K562 (cell line): ENCODE results near the gene NUP188. TPM values are rescaled to one million over a fixed set of nuclear protein-coding genes. Genes with fewer than 3 reads are reported as not detected.

Experiments
- ATAC-seq: fragments of 200-7000 bp; cut with Tn5 transposase; 3 replicates; pipeline ENCODE4 v1.9.1; 2020; ENCODE audit warnings: moderate library complexity
- BruUV-seq: library from RNA; stranded (reverse); fragments of 400-500 nt; replicated peaks from 2 replicates; lab custom pipeline; 2021; lab: Mats Ljungman, UMichigan
- CTCF ChIA-PET: fragments of 300-600 bp; formaldehyde crosslinking; extraction: SDS; loops from one replicate; lab custom pipeline; 2021; ENCODE audit warnings: low intra/inter-chr PET ratio; lab: Yijun Ruan, JAX
- POLR2A ChIA-PET: fragments of 300-600, 350-650 bp; sonication (Branson Sonifier 250); formaldehyde crosslinking; extraction: SDS; loops from one replicate; lab custom pipeline; 2021; ENCODE audit warnings: antibody characterized with exemption, inconsistent platforms; lab: Yijun Ruan, JAX
- DNase-seq, 4 experiments: peaks; one replicate each; pipeline versions ENCODE4 v3.0.0 to v3.0.0-alpha.2; 2011 to 2018; ENCODE audit warnings: low spot score in 3 of 4, mixed read lengths in 3 of 4; ENCODE audit errors: extremely low read depth in 1 of 4
- FAIRE-seq: peaks from 2 replicates; lab custom pipeline; 2011; peaks lifted over from hg19 to GRCh38; lab: Jason Lieb, UNC
- H2AFZ ChIP-seq: 2 replicates; pipeline ENCODE4 v1.6.0; 2011; ENCODE audit warnings: low read depth, low read length, control low read depth, inconsistent platforms
- H3K27ac ChIP-seq: fragments of 200-600 bp; 3 replicates; pipeline ENCODE4 v1.8.0; 2011; ENCODE audit warnings: low read depth, mild to moderate bottlenecking, control low read depth, inconsistent platforms, low read length, moderate library complexity, mixed read lengths; ENCODE audit errors: extremely low read depth
- H3K27me3 ChIP-seq, 2 experiments: fragments of 300-600 bp in 1 of 2; 2 replicates in 1 of 2; 3 replicates in 1 of 2; pipeline versions ENCODE4 v1.6.0 to v1.8.0; 2011; ENCODE audit warnings: inconsistent platforms in 2 of 2, low read length in 2 of 2, mild to moderate bottlenecking in 1 of 2, mixed read lengths in 1 of 2, moderate library complexity in 1 of 2; ENCODE audit not compliant: control insufficient read depth in 2 of 2, insufficient read depth in 2 of 2
- H3K36me3 ChIP-seq: fragments of 300-600 bp; 3 replicates; pipeline ENCODE4 v1.8.0; 2011; ENCODE audit warnings: mild to moderate bottlenecking, low read length, inconsistent platforms; ENCODE audit not compliant: control insufficient read depth, insufficient read depth
- H3K4me1 ChIP-seq, 2 experiments: fragments of 200-600 bp in 1 of 2; replicated peaks in 1 of 2; 2 replicates in 1 of 2; 3 replicates in 1 of 2; pipeline versions ENCODE4 v1.5.1 to v1.8.0; 2011; ENCODE audit warnings: inconsistent platforms in 2 of 2, low read length in 2 of 2, mild to moderate bottlenecking in 1 of 2, mixed read lengths in 1 of 2, moderate library complexity in 1 of 2; ENCODE audit not compliant: control insufficient read depth in 2 of 2, insufficient read depth in 2 of 2
- H3K4me2 ChIP-seq: 2 replicates; pipeline ENCODE4 v1.6.1; 2011; ENCODE audit warnings: low read length, control low read depth, inconsistent platforms, mixed read lengths; ENCODE audit not compliant: insufficient read depth
- H3K4me3 ChIP-seq: fragments of 200-600 bp; sonication (generic), shearing (Covaris generic); 2 replicates; pipeline ENCODE4 v1.5.1; 2016; ENCODE audit warnings: control low read depth, inconsistent platforms
- H3K79me2 ChIP-seq: fragments of 200-600 bp; 3 replicates; pipeline ENCODE4 v1.8.0; 2011; ENCODE audit warnings: low read length, inconsistent platforms; ENCODE audit not compliant: control insufficient read depth, insufficient read depth
- H3K9ac ChIP-seq, 2 experiments: 2 replicates each; pipeline versions ENCODE4 v1.6.0 to v1.6.1; 2011; ENCODE audit warnings: low read depth in 2 of 2, low read length in 2 of 2, control low read depth in 1 of 2, inconsistent platforms in 1 of 2, mild to moderate bottlenecking in 1 of 2, mixed read lengths in 1 of 2; ENCODE audit not compliant: insufficient read depth in 1 of 2
- H3K9me1 ChIP-seq: one replicate; pipeline ENCODE4 v1.6.0; 2011; ENCODE audit warnings: inconsistent platforms, mild to moderate bottlenecking, low read length, moderate library complexity; ENCODE audit not compliant: control insufficient read depth, insufficient read depth
- H3K9me3 ChIP-seq: replicated peaks from 2 replicates; pipeline ENCODE4 v1.5.1; 2011; ENCODE audit warnings: low read depth, low read length, inconsistent platforms; ENCODE audit not compliant: control insufficient read depth, insufficient read depth
- H4K20me1 ChIP-seq: replicated peaks from 2 replicates; pipeline ENCODE4 v1.6.1; 2011; ENCODE audit warnings: low read length, inconsistent platforms, mixed read lengths; ENCODE audit not compliant: control insufficient read depth, insufficient read depth
- CHD1 ChIP-seq: fragments of 200-600 bp; sonication (generic); IDR thresholded peaks from one replicate; pipeline ENCODE4 v1.6.1; 2012; ENCODE audit warnings: mild to moderate bottlenecking, moderate library complexity, low read length, inconsistent platforms
- CXXC5 ChIP-seq: fragments of 250-450 bp; sonication (Bioruptor Pico); IDR thresholded peaks from 2 replicates; pipeline ENCODE4 v1.8.0; 2022; ENCODE audit warnings: inconsistent platforms, mild to moderate bottlenecking, moderate library complexity
- DACH1 ChIP-seq: fragments of 450-650 bp; IDR thresholded peaks from 2 replicates; pipeline ENCODE4 v1.6.1; 2018; ENCODE audit not compliant: partially characterized antibody
- HINFP ChIP-seq: fragments of 450-650 bp; conservative IDR thresholded peaks from 2 replicates; pipeline ENCODE4 v1.6.1; 2016; ENCODE audit warnings: missing genetic modification characterization, low read depth, mild to moderate bottlenecking, control low read depth, missing compliant biosample characterization
- KAT2B ChIP-seq: IDR thresholded peaks from one replicate; pipeline ENCODE4 v1.6.1; 2012; ENCODE audit warnings: low read depth, mild to moderate bottlenecking, control low read depth, inconsistent platforms, low read length, moderate library complexity
- POLR2AphosphoS5 ChIP-seq: IDR thresholded peaks from 2 replicates; pipeline ENCODE4 v1.6.1; 2011; ENCODE audit warnings: mild to moderate bottlenecking, low read depth, low read length, moderate library complexity; ENCODE audit not compliant: control insufficient read depth, insufficient read depth
- PRDM10 ChIP-seq: fragments of 450-650 bp; IDR thresholded peaks from 2 replicates; pipeline ENCODE4 v1.6.1; 2018; ENCODE audit not compliant: partially characterized antibody
- RBFOX2 ChIP-seq: fragments of 200-400 bp; formaldehyde crosslinking; IDR thresholded peaks from 2 replicates; pipeline ENCODE4 v1.6.1; 2017; ENCODE audit warnings: low read depth, mild to moderate bottlenecking, low read length, moderate library complexity
- RCOR1 ChIP-seq, 2 experiments: IDR thresholded peaks; 2 replicates each; pipeline ENCODE4 v1.6.1; 2012; ENCODE audit warnings: low read depth in 2 of 2, low read length in 2 of 2, borderline replicate concordance in 1 of 2, improper control_type of control experiment in 1 of 2
- TCF3 ChIP-seq: sonication (generic); formaldehyde crosslinking; IDR thresholded peaks from 2 replicates; pipeline ENCODE4 v1.4.0; 2020; ENCODE audit warnings: mild to moderate bottlenecking, missing genetic modification reagents
- TOE1 ChIP-seq, 2 experiments: fragments of 450-650 bp in 1 of 2; sonication (generic) in 1 of 2; formaldehyde crosslinking in 1 of 2; IDR thresholded peaks; 2 replicates each; pipeline versions ENCODE4 v1.7.1 to v1.8.0; 2016 to 2022; ENCODE audit warnings: borderline replicate concordance in 2 of 2, mild to moderate bottlenecking in 2 of 2, antibody characterized with exemption in 1 of 2, inconsistent platforms in 1 of 2, low read depth in 1 of 2, missing genetic modification reagents in 1 of 2, moderate library complexity in 1 of 2
- TSHZ1 ChIP-seq: fragments of 250-450 bp; sonication (Bioruptor Pico); IDR thresholded peaks from 2 replicates; pipeline ENCODE4 v1.4.0; 2020; ENCODE audit warnings: mild to moderate bottlenecking, moderate library complexity
- WGBS: fragments of 100-300 bp; shearing (Covaris generic); methylation state at CpG from one replicate; pipeline ENCODE4 v1.1.6; 2016; ENCODE audit warnings: low coverage, mixed read lengths; ENCODE audit not compliant: insufficient coverage; ENCODE audit errors: missing lambda C conversion rate; 5-methylcytosine and 5-hydroxymethylcytosine counted together
- in situ Hi-C: fragments of 300-500 bp; cut with MboI; formaldehyde crosslinking; loops from 4 replicates; pipeline ENCODE4 v1.15.0; 2018; ENCODE audit warnings: inconsistent platforms, mixed read lengths
- intact Hi-C: fragments of 100-400 bp; cut with micrococcal nuclease; formaldehyde crosslinking; loops from 2 replicates; pipeline ENCODE4 v1.14.2; 2022
- polyA plus RNA-seq, 8 experiments: library from polyadenylated mRNA; depleted of rRNA in 4 of 8; stranded (reverse) in 5 of 8; unstranded in 3 of 8; fragments of >200 nt; fragmentation: Nextera tagmentation in 2 of 8; fragmentation: Illumina TruSeq in 1 of 8; extraction: Ambion mirVana in 2 of 8; extraction: Trizol in 1 of 8; gene quantifications; 2 replicates each; pipeline versions ENCODE4 v1.2.1 to v1.2.3, GENCODE V29; 2011 to 2014; ENCODE audit warnings: inconsistent platforms in 1 of 8, missing spikeins in 1 of 8
- total RNA-seq, 7 experiments: library from RNA; depleted of rRNA in 6 of 7; stranded (reverse); fragments of >200 nt in 6 of 7; fragmentation: Illumina TruSeq in 2 of 7; extraction: Trizol in 2 of 7; gene quantifications; 2 replicates each; pipeline versions ENCODE4 v1.2.1 to v1.2.3, GENCODE V29; 2011 to 2021; ENCODE audit warnings: low replicate concordance in 1 of 7

NUP188 gene
- total and polyA plus RNA-seq, 9 of the 15 experiments (the other 6 are each of a cell fraction or from before 2014, with no cell fraction given): 11.7 to 135 (median 70.6) TPM

GRCh38 chr9:129033216-129033615, 85.7 kb downstream of the NUP188 start:
- 10% methylated on average over 8 of the region's 8 CpGs for WGBS
- H3K36me3 ChIP-seq: no peaks in the 10 kb centered on the region
- BruUV-seq: no TSS peak
- H3K79me2 ChIP-seq: peaks cover 18% of the 10 kb centered on the region
- H3K4me3 ChIP-seq: no peak overlapping the region
- H4K20me1 ChIP-seq: no peaks in the 10 kb centered on the region; the same call in 1 of the 2 replicates
- H2AFZ ChIP-seq: peak overlapping the region; percentile 96
- no peaks in the 10 kb centered on the region for H3K27me3 ChIP-seq
- peaks cover 42 to 69% of the 10 kb centered on the region in 2 experiments for H3K4me1 ChIP-seq
- H3K4me2 ChIP-seq: peak overlapping the region; percentile 71
- H3K9me1 ChIP-seq: peaks cover 1% of the 10 kb centered on the region
- H3K9me3 ChIP-seq: no peaks in the 10 kb centered on the region
- intact Hi-C loops: no loop called here
- FAIRE-seq (peak; percentile 77), ATAC-seq (no peak), DNase-seq (peak in 3 of 4 experiments; percentile 12 to 69 (median 54))
- CTCF ChIA-PET: no interaction called here
- in situ Hi-C loops: no loop called here
- peak overlapping the region; percentile 72 for H3K27ac ChIP-seq
- POLR2A ChIA-PET: interaction anchor here (0.8 kb wide), 1 partner anchor 422 kb away, joined by 3 read pairs; no protein-coding TSS in a partner anchor
- H3K9ac ChIP-seq: peak overlapping the region; percentile 3 to 36; a peak in 2 of 4 replicates
- TF ChIP-seq DACH1 (peak; percentile 84), HINFP (tag) (peak; percentile 55; the same call in 1 of the 2 replicates), POLR2AphosphoS5 (0 out of 2 replicates have a peak, but pooled peaks have one; percentile 36), TOE1 (IDR thresholded peaks at IDR 0.05; ENCODE audit: borderline replicate concordance) (no peak), TOE1 (CRISPR knock-in tag; IDR thresholded peaks at IDR 0.05; ENCODE audit: borderline replicate concordance, low read depth) (no peak), CXXC5 (CRISPR knock-in tag) (no peak; the same call in 1 of the 2 replicates), KAT2B (no peak), CHD1 (no peak), RCOR1 (IDR thresholded peaks at IDR 0.05; ENCODE audit: borderline replicate concordance in 1 of 2, low read depth in 2 of 2, low read length in 2 of 2) (0 out of 4 replicates have a peak, but pooled peaks of 1 of the 2 experiments have one; percentile 3), TSHZ1 (CRISPR knock-in tag) (no peak), RBFOX2 (0 out of 2 replicates have a peak, but pooled peaks have one; percentile 12), PRDM10 (no peak), TCF3 (CRISPR knock-in tag) (peak; percentile 40)
